ENCODE results near the gene C2orf69. TPM values are rescaled to one million over a fixed set of nuclear protein-coding genes. Genes with fewer than 3 reads are reported as not detected.
A peak's percentile ranks its signal among the peaks of the same experiment; 100 is the strongest.
"Not testable (repeated sequence)": the region's sequence is repeated elsewhere in the genome, so short reads cannot be mapped to it uniquely, and the experiment has no call there.

The C2orf69 gene
- total RNA-seq, 1 donor from 2014 or later: 16.2 TPM

GRCh38 chr2:199903111-199903510, 8.0 kb upstream of the C2orf69 start:
- Mint-ChIP-seq H3K27me3 (ENCODE audit: low read depth) (no peaks in the 10 kb centered on the region), H3K27ac (ENCODE audit: unreplicated experiment) (no peak overlapping the region), H3K4me3 (no peak overlapping the region), H3K4me1 (no peaks in the 10 kb centered on the region), H3K9me3 (no peaks in the 10 kb centered on the region), H3K36me3 (ENCODE audit: low read depth) (no peaks in the 10 kb centered on the region)
- TF ChIP-seq CTCF (conservative IDR thresholded peaks at IDR 0.05): no peak
- no peak for DNase-seq (ENCODE audit: low read depth, low spot score)

DNA sequence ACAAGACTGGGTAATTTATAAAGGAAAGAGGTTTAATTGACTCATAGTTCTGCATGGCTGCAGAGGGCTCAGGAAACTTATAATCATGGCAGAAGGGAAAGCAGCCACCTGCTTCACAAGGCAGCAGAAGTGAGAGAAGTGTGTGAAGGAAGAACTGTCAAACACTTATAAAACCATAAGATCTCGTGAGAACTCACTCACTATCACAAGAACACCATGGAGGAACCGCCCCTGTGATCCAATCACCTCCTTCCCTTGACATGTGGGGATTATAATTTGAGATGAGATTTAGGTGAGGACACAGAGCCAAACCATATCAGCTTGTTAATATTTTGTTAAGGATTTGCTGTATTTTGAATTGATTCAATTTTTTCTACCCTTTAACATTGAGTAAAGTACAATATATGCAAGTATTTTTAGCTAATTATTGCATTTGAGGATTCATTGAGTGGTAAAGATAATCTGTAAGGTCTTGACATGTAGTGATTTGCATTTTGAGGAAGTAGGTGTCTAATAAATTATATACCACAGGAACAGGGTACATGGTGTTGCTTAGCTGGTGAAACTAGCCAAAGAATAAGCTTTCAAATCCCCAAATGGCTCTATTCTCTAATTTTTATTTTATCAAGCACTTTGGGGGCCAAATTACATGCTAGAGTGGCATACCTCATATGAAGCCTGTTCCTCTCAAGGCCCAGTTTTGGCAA, 3.9 kb upstream of the C2orf69 start:
- Mint-ChIP-seq H3K4me1 (peaks cover 16% of the 10 kb centered on the region), H3K36me3 (ENCODE audit: low read depth) (no peaks in the 10 kb centered on the region), H3K27me3 (ENCODE audit: low read depth) (no peaks in the 10 kb centered on the region), H3K9me3 (peaks cover 3% of the 10 kb centered on the region), H3K4me3 (peak overlapping the region; percentile 13), H3K27ac (ENCODE audit: unreplicated experiment) (no peak overlapping the region)
- no peak for DNase-seq (ENCODE audit: low read depth, low spot score)
- TF ChIP-seq CTCF (conservative IDR thresholded peaks at IDR 0.05): no peak

- H3K27me3 Mint-ChIP-seq (ENCODE audit: low read depth): no peaks in the 10 kb centered on the region
- no peak for TF ChIP-seq CTCF (conservative IDR thresholded peaks at IDR 0.05)
- H3K27ac Mint-ChIP-seq (ENCODE audit: unreplicated experiment): peak overlapping the region; percentile 57
- DNase-seq (ENCODE audit: low read depth, low spot score): no peak
- H3K9me3 Mint-ChIP-seq: peaks cover 3% of the 10 kb centered on the region
- peaks cover 31% of the 10 kb centered on the region for H3K4me1 Mint-ChIP-seq
- peaks cover 8% of the 10 kb centered on the region for H3K36me3 Mint-ChIP-seq (ENCODE audit: low read depth)
- H3K4me3 Mint-ChIP-seq: peak overlapping the region; percentile 93
Observed at GRCh38 chr2:199910338-199911051, 598 bp upstream of the C2orf69 start.

GRCh38 chr2:199911877-199912161, 726 bp downstream of the C2orf69 start:
- Mint-ChIP-seq H3K36me3 (ENCODE audit: low read depth) (peaks cover 21% of the 10 kb centered on the region), H3K27ac (ENCODE audit: unreplicated experiment) (peak overlapping the region; percentile 97), H3K4me3 (peak overlapping the region; percentile 93), H3K4me1 (peaks cover 31% of the 10 kb centered on the region), H3K27me3 (ENCODE audit: low read depth) (no peaks in the 10 kb centered on the region), H3K9me3 (peaks cover 8% of the 10 kb centered on the region)
- DNase-seq (ENCODE audit: low read depth, low spot score): no peak
- TF ChIP-seq CTCF (conservative IDR thresholded peaks at IDR 0.05): no peak

DNA sequence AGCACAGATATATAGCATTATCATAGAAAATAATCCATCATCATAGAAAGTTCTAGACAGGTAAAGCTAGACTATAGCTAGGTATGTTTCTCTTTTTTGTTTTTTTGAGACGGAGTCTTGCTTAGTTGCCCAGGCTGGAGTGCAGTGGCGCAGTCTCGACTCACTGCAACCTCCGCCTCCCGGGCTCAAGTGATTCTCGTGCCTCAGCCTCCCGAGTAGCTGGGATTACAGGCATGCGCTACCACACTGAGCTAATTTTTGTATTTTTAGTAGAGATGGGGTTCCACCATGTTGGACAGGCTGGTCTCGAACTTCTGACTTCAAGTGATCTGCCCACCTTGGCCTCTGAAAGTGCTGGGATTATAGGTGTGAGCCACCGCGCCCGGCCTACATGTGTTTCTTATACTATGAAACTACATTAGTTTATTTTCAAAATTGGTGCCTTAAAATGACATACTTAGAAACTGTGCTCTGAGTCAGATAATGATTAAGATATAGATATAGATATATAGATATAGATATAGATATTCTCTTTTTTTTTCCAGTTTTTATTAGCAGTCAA, 1.5 kb downstream of the C2orf69 start:
- Mint-ChIP-seq H3K4me1 (peaks cover 31% of the 10 kb centered on the region), H3K36me3 (ENCODE audit: low read depth) (peaks cover 29% of the 10 kb centered on the region), H3K4me3 (peak overlapping the region; percentile 93), H3K9me3 (peaks cover 12% of the 10 kb centered on the region)
- not testable (repeated sequence) for DNase-seq (ENCODE audit: low read depth, low spot score); H3K27me3 Mint-ChIP-seq (ENCODE audit: low read depth); H3K27ac Mint-ChIP-seq (ENCODE audit: unreplicated experiment)
